ENCODE measurements around the gene UNC13D.
"Not testable (repeated sequence)": the region's sequence is repeated elsewhere in the genome, so short reads cannot be mapped to it uniquely, and the experiment has no call there.

Gene UNC13D

GRCh38 chr17:75819116-75819515 is 25.1 kb downstream of the UNC13D start:
- peak; percentile 36 for DNase-seq

DNA sequence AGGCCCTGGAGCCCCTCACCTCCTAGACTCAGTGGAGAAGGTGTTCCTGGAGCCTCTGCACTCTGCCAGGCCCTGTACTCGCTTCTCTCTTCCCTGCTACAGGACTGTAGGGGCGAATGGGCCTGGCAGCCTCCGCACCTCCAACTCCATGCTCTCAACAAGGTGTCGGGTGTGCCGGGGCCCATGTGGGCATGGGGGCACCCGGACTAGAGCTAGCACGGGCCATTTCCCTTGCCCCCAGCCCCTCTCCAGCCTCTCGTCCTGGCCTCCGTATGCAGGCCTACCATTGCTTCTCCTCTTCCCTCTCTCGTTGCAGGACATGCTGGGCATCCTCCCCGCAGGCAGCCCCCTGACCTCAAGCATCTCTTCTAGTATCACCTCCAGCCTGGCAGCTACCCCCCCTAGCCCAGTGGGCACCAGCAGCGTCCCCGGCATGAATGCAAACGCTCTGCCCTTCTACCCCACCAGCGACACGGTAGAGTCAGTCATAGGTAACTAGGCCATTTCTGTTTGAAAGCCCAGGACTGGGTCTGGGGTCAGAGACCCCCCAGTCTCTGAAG is 25.8 kb downstream of the UNC13D start:
- DNase-seq = no peak

GRCh38 chr17:75817571-75817970 is 26.6 kb downstream of the UNC13D start:
- DNase-seq = no peak

GRCh38 chr17:75816693-75817092 is 27.5 kb downstream of the UNC13D start:
- no peak for DNase-seq

DNA sequence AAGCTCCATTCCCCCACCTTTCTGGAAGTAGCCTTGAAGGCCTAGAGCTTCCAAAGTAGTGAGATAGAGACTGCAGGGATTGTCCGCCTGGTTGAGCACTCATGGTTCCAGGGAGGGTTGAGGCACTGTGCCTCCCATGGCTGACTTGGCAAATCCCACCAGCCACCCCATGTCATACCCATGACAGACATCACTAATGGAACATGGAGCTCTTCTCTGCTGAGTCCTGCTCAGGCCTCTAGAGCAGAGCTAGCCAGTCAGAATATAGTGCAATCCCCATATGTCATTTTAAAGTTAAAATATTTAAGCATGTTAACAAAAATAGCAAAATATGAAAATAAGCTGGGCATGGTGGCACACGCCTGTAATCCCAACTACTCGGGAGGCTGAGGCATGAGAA is 28.8 kb downstream of the UNC13D start:
- no peak for DNase-seq

- DNase-seq = no peak
Measured at GRCh38 chr17:75814900-75815373, 29.3 kb downstream of the UNC13D start.

DNA sequence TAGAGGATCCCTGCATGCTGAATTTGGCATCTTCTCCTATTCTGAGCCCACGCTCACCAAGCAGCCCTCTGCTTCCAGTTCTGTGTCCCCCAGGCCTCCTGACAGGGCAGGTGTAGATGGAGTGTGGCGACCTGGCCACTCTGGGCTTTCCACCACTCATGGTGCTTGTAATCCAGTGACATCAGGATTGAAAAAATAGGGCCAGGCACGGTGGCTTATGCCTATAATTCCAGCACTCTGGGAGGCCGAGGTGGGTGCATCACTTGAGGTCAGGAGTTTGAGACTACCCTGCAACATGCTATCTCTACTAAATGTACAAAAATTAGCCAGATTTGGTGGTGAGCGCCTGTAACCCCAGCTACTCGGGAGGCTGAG is 30.2 kb downstream of the UNC13D start:
- no peak for DNase-seq

DNA sequence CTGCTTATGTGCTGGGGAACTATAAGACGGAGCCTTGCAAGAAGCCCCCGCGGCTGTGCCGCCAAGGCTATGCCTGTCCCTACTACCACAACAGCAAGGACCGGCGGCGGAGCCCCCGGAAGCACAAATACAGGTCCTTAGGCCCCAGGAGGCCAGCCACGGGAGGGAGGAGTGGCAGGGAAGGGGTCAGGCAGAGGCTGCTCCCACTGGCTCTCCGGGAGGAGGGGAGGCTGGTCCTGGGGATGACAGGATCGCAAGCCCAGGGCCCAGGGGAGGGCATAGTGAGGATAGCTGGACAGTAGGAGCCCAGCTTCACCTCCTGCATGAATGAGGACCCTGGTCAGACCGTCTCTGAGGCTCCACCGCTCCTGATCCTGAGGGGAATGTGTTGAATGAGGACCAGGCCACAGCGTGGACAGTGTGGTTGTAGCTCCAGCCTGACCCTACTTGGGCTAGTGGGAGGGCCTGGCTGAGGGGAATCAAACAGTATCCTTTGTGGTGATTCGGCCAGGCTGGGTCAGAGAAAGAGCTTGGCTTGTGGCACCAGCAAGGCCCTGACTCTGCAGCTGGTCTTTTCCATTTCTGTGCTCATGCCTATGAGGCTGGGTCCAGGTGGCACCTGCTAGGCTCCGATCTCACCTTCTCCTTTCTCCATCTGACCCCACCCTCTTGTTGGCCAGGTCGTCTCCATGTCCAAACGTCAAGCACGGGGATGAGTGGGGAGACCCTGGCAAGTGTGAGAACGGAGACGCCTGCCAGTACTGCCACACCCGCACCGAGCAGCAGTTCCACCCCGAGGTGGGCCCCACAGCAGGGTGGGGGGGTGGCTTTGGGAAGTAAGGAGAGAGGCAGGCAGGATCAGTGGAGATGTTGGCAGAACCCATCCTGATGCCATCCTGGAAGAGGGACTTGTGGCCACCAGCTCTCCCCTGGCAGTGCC is 30.9 kb downstream of the UNC13D start:
- no peak for DNase-seq

DNA sequence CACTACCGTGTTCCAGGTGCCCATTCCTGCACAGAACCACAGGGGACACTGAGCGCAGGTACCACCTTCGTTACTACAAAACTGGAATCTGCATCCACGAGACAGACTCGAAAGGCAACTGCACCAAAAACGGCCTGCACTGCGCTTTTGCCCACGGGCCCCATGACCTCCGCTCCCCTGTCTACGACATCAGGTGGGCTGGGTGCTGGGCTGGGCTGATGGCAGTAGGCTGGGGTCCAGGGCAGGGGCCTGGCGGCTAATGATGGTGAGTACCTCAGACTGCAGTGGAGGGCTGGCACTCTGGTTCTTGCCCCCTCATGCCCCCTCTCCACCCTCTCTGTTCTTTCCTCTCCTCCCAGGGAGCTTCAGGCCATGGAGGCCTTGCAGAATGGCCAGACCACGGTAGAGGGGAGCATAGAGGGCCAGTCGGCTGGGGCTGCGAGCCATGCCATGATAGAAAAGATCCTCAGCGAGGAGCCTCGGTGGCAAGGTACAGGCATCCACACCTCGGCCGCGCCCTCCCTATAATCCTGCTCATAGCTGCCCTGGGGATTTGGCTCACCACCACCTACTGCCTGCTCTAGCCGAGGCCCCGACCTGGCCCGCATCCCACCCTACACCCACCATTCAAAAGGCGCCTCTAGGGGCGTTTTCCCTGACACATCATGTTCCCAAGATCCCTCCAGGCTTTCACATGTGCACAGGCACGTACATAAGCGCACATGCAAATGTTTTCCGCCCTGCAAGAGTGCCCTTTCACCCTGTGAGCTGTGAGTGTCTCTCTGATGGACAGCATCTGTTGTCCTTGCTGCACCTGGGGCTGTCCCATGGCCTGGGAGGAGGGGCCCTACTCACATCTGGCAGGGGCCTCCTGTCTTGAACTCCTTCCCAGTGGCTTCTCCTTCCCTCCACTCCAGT is 31.8 kb downstream of the UNC13D start:
- DNase-seq = no peak

GRCh38 chr17:75811174-75811573 is 33.0 kb downstream of the UNC13D start:
- DNase-seq = no peak

GRCh38 chr17:75810756-75811155 is 33.4 kb downstream of the UNC13D start:
- not testable (repeated sequence) for DNase-seq

- peak; percentile 26 for DNase-seq
Measured at GRCh38 chr17:75810216-75810615, 34.0 kb downstream of the UNC13D start.

GRCh38 chr17:75809631-75810111 is 34.5 kb downstream of the UNC13D start:
- no peak for DNase-seq

DNA sequence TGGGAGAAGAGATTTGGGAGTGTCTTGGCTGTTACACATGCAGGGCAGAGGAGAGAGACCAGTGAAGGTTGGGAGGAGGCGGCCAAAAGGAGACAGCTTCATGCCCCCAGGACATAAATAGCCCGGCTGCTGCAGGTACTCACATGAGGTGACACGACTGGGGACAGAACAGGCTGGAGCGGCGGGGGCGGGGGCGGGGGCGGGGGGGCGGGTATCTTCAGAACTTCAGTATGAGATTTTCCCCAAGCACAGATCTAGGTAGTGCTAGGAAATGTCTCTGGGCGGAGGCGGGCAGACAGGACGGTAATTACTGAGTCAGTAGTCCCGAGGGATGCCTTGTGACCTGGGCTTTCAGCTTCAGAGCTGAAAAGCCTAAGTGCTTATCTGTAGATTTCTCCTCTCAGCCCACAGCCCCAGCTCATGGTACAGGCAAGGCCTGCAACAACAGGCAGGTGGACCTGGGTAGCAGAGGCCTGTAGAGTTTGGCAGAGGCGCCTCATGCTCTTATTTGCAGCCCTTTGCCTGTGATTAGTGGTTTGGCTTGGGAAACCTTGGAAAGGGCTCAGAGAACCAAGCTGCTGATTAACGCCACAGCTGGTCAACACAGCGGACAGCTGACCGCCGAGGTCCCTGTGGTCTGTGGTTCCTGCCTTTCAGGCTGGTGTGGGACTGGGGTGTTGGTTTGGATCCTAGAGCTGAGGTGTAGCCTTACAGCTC is 35.1 kb downstream of the UNC13D start:
- DNase-seq = no peak

DNA sequence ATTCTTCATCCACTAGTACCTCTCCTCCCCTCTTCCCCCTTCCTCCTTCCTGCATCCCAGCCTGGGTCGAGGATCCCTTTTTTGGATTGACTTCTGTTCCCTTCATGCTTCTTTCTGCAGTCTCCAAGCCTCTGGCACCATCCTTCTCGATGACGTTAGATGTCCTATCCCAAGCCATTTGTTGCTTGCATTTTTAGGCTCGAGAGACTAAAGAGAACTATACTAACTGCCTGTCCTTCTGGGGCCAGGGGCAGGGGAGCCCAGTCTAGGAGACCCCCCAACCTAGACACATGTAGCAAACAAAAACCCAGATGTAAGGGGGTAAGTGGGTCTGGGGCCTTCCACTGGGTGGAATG is 35.7 kb downstream of the UNC13D start:
- no peak for DNase-seq

DNA sequence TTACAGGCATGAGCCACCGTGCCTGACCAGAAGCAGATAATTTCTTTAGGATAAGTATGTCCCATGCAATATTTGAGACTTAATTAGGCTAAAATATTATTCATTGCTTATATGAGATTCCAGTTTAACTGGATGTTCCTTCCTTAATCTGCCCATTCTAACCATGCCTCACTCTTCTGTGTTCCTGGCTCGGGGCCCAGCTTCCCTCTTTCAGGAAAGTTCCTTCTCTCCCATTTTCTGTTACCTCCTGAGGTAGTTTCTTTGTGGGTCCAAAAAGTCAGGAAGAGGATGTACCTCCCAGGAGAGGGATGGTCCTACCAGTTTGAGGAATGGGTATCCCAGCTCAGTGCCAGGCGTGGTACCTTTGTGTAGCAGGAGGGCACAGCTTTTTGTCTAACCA is 36.3 kb downstream of the UNC13D start:
- no peak for DNase-seq

GRCh38 chr17:75806822-75807500 is 37.2 kb downstream of the UNC13D start:
- DNase-seq = no peak

DNA sequence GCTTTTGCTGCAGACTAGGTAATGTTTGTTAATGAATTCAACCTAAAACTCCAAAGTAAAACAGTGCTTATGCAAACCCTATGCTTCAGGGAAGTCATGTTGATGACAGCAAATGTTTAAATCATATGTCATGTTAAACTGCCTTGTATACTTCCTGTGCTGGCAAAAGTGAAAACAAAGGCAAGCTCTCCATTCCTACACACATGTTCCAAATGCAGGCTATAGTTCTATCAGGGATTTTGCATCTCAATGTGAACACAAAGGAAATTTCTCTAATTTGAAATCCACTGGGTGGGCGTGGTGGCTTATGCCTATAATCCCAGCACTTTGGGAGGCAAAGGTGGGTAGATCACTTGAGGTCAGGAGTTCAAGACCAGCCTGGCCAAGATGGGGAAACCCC is 40.3 kb downstream of the UNC13D start:
- no peak for DNase-seq

DNA sequence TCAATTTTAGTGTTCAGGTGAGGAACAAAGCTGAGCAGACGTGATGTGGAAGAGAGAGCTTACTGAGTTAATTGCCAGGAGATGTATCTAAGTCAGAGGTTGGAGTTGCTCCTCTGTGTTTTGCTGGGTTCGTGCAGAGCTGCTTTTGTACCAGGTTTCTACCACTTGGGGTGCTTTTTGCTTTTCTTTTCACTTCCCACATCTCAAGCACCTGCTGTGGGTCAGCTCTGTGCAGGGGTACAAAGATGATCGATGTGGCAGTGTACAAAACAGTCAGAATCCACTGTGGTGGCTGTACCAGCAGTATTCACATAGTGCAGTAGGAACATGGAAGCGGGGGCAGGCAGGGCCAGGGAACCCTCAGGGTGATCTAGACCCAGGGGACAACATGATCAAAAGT is 44.8 kb downstream of the UNC13D start:
- no peak for DNase-seq

DNA sequence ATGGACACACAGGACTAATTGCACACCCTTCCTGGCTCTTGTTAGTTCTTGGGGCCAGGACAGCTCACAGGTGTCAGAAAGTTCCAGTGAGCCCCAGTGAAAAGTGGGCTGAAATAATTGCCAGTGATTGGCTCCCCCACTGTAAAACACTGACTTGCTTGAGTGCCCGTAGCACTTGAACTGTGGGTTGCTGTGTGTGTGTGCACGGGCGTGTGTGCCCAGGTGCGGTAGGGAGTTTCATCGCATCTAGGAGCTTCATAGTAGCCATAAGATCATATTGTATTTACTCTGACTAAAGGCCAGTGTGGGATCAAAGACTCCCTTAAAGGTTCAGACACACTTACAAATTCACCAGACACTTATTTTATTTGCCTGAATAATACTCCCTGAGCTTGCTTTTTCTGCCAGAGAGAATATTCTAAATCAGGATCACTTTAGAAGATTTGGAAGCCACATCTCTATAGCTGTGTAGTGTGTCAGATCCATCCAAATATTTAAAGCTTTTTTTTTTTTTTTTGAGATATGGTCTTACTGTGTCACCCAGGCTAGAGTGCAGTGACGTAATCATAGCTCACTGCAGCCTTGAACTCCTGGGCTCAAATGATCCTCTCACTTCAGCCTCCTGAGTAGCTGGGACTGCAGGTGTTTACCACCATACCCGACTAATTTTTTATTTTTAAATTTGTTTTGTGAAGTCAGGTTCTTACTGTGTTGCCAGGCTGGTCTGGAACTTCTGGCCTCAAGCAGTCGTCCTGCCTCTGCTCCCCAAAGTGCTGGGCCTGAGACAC is 48.2 kb downstream of the UNC13D start:
- no peak for DNase-seq

GRCh38 chr17:75793460-75793859 is 50.7 kb downstream of the UNC13D start:
- no peak for DNase-seq
